ENCODE data around the gene UHRF1. TPM values are rescaled to one million over a fixed set of nuclear protein-coding genes. Genes with fewer than 3 reads are reported as not detected.

UHRF1 gene
- total and polyA plus RNA-seq, 2 of the 13 experiments (the other 11 are each of a cell fraction or from before 2014, with no cell fraction given) = 6.8 to 78.4 TPM

- TF ChIP-seq CERS6 (CRISPR knock-in tag; IDR thresholded peaks at IDR 0.05) = no peak
- TF ChIP-seq KDM3A (CRISPR knock-in tag; IDR thresholded peaks at IDR 0.05; ENCODE audit: low read depth) = peak; percentile 29; the same call in 1 of the 2 replicates
- peak; percentile 45; the same call in 1 of the 2 replicates for TF ChIP-seq THAP9 (CRISPR knock-in tag; IDR thresholded peaks at IDR 0.05; ENCODE audit: borderline replicate concordance)
- no peak for TF ChIP-seq JUN (CRISPR knock-in tag; IDR thresholded peaks at IDR 0.05)
- no peak for TF ChIP-seq NR2F1 (CRISPR knock-in tag; IDR thresholded peaks at IDR 0.05)
- no peak for TF ChIP-seq ZNF563 (CRISPR knock-in tag; IDR thresholded peaks at IDR 0.05)
- no peak for TF ChIP-seq ZFYVE20 (CRISPR knock-in tag; IDR thresholded peaks at IDR 0.05; ENCODE audit: borderline replicate concordance, low read depth)
- TF ChIP-seq ATF6 (CRISPR knock-in tag; conservative IDR thresholded peaks at IDR 0.05) = no peak
- no peak for TF ChIP-seq TFDP2 (CRISPR knock-in tag; IDR thresholded peaks at IDR 0.05)
- TF ChIP-seq PAXIP1 (CRISPR knock-in tag; conservative IDR thresholded peaks at IDR 0.05) = peak; percentile 39; the same call in 1 of the 2 replicates
- no peak for TF ChIP-seq ZNF263 (CRISPR knock-in tag; IDR thresholded peaks at IDR 0.05)
- TF ChIP-seq, protein P1, sequence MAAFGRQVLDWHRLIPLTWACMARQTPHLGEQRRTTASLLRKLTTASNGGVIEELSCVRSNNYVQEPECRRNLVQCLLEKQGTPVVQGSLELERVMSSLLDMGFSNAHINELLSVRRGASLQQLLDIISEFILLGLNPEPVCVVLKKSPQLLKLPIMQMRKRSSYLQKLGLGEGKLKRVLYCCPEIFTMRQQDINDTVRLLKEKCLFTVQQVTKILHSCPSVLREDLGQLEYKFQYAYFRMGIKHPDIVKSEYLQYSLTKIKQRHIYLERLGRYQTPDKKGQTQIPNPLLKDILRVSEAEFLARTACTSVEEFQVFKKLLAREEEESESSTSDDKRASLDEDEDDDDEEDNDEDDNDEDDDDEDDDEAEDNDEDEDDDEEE (CRISPR knock-in tag; IDR thresholded peaks at IDR 0.05) = no peak
Measured at GRCh38 chr19:4968462-4969291, 59.4 kb downstream of the UHRF1 start, which contains the start of gene KDM4B (continued).
